GM10248 (cell line): Measurements from ENCODE around the gene ANKRD24.
"Not testable (repeated sequence)": the region's sequence is repeated elsewhere in the genome, so short reads cannot be mapped to it uniquely, and the experiment has no call there.

Experiments used
- CTCF ChIA-PET: fragments of 300-600 bp; sonication (Branson Sonifier 250); formaldehyde crosslinking; extraction: SDS; loops from one replicate; lab custom pipeline; 2021; ENCODE audit warnings: antibody characterized with exemption; lab: Yijun Ruan, JAX
- POLR2A ChIA-PET: fragments of 350-650 bp; sonication (Branson Sonifier 250); formaldehyde crosslinking; extraction: SDS; loops from one replicate; lab custom pipeline; 2020; ENCODE audit warnings: antibody characterized with exemption; lab: Yijun Ruan, JAX
- DNase-seq: peaks from one replicate; pipeline ENCODE4 v3.0.0; 2012; ENCODE audit errors: extremely low spot score
- CTCF ChIP-seq: IDR thresholded peaks from 2 replicates; pipeline ENCODE4 v1.5.1; 2012; ENCODE audit warnings: mild to moderate bottlenecking, low read depth; ENCODE audit errors: extremely low read depth, missing control alignments, control extremely low read depth

The ANKRD24 gene

DNA sequence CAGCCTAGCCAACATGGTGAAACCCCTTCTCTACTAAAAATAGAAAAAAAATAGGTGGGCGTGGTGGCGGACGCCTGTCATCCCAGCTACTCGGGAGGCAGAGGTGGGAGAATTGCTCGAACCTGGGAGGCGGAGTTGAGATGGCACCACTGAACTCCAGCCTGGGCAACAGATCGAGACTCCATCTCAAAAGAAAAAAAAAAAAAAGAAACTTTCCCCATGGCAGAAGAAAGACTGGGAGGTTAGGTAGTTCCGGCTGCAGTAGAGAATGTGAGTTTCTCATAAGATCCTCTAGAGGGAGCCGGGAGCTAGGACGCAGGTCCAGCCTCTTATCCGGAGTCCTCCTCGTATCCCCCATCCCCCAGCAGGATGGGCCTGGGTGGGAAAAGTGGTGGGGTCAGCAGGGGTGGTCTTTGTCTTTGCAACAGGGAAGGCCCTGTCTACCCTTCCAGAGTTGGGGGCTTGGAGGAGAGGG is 42.2 kb upstream of the ANKRD24 start:
- POLR2A ChIA-PET: interaction anchor here (0.6 to 1.1 kb wide), 2 partner anchors 169 to 1063 kb away, joined by 4 read pairs; partner anchors contain the start of gene DAPK3
- peak; percentile 58 for TF ChIP-seq CTCF
- CTCF ChIA-PET: interaction anchor here (0.6 to 3.8 kb wide), 45 partner anchors 9 to 245 kb away, joined by 3 to 47 read pairs (median 4); partner anchors contain the start of genes CREB3L3 and PIAS4
- DNase-seq: peak; percentile 80

- CTCF ChIA-PET: interaction anchor here (1.3 kb wide), 1 partner anchor 65 kb away, joined by 4 read pairs; no protein-coding TSS in a partner anchor
- POLR2A ChIA-PET: not testable (repeated sequence)
These were observed 39.6 kb upstream of the ANKRD24 start for GRCh38 chr19:4142916-4143315.

GRCh38 chr19:4144666-4145249 is 37.7 kb upstream of the ANKRD24 start:
- ChIA-PET POLR2A (no interaction called here), CTCF (no interaction called here)
- peak; percentile 8 for DNase-seq
- TF ChIP-seq CTCF: no peak

More at GRCh38 chr19:4142916-4143315, 39.6 kb upstream of the ANKRD24 start:
- DNase-seq: not testable (repeated sequence)

- no peak for TF ChIP-seq CTCF
- ChIA-PET POLR2A (no interaction called here), CTCF (interaction anchor here (3.7 kb wide), 1 partner anchor 10 kb away, joined by 23 read pairs; no protein-coding TSS in a partner anchor)
- DNase-seq: no peak
These were observed 32.8 kb upstream of the ANKRD24 start for GRCh38 chr19:4149518-4150288.

DNA sequence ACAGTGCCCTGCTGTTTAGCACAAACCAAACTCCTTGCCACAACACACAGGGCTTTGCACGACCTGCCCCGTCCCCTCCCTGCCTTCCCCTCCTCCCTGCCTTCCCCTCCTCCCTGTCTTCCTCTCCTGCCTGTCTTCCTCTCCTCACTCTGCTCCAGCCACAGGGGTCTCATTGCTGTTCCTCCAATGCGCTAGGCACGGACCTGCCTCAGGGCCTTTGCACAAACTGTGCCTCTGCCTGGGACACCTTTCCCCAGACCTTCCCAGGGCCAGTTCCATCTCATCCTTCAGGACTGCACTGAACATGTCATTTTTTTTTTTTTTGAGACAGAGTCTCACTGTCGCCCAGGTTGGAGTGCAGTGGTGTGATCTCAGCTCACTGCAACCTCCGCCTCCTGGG is 30.9 kb upstream of the ANKRD24 start:
- CTCF ChIA-PET: interaction anchor here (3.7 to 7.7 kb wide), 2 partner anchors 11 to 12 kb away, joined by 23 to 47 read pairs; no protein-coding TSS in a partner anchor
- DNase-seq: no peak
- TF ChIP-seq CTCF: no peak
- POLR2A ChIA-PET: no interaction called here

GRCh38 chr19:4152241-4152998 is 30.1 kb upstream of the ANKRD24 start:
- ChIA-PET CTCF (interaction anchor here (7.7 kb wide), 1 partner anchor 12 kb away, joined by 47 read pairs; no protein-coding TSS in a partner anchor), POLR2A (no interaction called here)
- TF ChIP-seq CTCF: no peak
- DNase-seq: peak; percentile 11
